CD4-positive, alpha-beta T cell treated with Interferon gamma for 1 hour (primary cell): ENCODE data around the gene CDK9.
A peak's percentile ranks its signal among the peaks of the same experiment; 100 is the strongest.
"Not testable (repeated sequence)": the region's sequence is repeated elsewhere in the genome, so short reads cannot be mapped to it uniquely, and the experiment has no call there.

Source experiments
- DNase-seq: peaks from one replicate; pipeline ENCODE4 v3.0.0-alpha.2; 2020

CDK9 gene

DNA sequence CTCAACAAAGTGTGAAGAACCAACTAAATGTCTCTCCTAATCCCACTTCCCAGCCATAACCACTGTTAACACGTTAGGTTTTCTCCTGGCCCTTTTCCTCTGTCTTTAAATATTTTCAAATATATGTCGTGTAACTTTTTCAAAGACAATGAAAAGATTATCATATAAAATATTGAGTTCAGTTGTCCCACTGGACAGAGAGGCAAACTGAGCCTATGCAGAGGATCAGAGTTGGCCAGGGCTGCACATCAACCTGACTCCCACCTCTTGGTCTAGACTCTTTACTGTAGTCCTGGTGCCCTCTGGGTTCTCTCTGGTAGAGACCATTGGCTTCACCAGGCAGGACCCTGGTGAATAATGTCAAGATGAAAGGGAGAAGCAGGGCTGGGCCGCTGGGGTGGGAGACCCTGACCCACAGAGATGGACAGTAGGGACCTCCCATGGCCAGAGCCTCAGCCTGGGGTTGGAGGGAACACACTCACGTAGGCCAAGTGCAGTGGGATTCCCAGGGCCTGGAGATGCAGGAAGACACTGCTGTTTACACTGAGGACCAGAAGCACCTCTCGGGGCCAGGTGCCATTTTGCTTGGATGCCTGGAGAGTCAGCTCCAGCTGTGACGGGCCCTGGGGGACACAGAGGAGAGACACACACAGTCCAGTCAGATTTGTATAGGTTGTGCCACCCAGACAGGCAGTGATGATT, 43.5 kb downstream of the CDK9 start:
- DNase-seq, result no peak

DNA sequence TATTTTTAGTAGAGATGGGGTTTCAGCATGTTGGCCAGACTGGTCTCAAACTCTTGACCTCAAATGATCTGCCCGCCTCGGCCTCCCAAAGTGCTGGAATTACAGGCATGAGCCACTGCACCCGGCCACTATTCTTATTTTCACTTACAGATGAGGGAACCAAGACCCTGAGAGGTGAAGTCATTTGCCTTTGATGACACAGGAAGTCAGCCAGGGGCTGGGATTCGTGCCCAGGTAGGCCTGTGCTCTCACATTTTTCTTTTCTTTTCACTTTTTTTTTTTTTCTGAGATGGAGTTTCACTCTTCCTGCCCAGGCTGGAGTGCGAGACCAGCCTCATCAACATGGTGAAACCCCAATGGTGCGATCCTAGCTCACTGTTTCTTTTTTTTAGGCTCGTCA, 46.4 kb downstream of the CDK9 start:
- no peak for DNase-seq

DNA sequence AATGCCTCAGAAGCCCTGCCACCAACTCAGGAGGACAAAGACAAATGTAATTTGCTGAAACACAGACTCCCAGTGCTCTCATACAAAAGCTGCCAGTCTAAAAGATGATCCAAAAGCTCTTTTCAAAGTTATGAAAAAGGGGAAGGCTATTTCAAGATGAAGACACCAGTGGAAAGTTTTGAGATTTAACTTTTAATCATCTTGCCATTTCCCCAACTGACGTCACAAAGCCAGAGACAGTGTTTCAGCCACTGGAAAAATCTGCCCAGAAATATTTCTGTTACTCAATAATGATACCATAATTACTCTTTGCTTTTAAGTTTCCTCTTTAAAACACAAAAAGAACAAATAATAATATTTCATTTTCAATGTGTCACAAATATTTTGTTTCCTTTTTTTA, 47.7 kb downstream of the CDK9 start:
- no peak for DNase-seq

DNA sequence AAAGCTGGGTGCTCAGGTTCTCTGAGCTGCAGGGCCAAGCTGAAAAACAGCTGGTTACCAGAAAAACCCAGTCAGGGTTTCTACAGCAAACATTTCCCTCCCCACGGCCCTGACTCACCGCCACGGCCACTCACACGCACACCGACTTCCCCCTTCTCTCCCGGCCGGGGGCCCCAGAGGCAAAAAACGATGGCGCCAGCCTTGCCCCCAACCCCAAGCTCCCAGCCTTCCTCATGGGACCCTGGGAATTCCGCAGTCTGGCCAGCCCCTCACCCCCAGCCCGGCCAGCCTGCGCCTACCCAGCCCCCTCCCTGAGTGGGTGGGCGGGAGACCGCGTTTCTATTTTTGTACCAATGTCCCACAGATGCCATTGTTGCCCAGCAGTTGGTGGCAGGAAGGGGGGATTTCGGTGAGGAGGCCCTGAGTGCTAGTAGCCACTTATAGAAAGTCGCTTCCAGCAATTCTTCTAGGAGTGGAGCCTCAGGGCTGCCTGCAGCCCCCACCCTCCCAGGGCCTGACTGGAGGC, 50.2 kb downstream of the CDK9 start:
- peak; percentile 64 for DNase-seq

DNA sequence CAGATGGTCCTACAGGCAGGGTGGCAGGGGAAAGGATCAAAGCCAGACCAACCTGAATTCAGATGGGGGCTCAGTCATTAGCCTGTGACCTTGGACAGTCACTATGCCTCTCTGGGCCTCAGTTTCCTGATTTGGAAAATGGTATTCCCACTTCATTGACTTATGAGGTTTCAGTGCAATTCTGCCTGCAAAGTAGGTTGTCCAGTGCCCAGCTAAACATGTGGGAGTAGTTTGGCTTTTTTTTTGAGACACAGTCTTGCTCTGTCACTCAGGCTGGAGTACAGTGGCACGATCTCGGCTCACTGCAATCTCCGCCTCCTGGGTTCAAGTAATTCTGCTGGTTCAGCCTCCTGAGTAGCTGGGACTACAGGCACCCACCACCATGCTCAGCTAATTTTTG, 50.7 kb downstream of the CDK9 start:
- not testable (repeated sequence) for DNase-seq

DNA sequence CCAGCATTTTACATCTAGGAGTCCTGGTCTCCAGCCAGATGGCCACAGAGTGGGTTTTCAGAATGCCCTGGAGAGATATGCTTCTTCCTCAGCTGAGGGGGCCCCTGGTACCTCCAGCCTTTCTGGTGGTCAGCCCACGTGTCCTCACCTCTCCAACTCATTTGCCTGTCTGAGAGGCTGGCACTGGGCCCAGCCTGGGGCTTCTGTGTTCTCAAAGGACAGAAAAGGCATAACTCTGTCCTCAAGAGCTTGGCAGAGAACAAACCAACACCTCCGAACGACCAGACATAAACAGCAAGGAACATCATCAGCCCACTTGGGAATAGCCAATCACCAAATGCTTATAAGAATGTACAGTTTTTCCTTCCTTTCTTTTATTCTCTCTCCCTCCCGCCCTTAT, 51.5 kb downstream of the CDK9 start:
- DNase-seq, result no peak

DNA sequence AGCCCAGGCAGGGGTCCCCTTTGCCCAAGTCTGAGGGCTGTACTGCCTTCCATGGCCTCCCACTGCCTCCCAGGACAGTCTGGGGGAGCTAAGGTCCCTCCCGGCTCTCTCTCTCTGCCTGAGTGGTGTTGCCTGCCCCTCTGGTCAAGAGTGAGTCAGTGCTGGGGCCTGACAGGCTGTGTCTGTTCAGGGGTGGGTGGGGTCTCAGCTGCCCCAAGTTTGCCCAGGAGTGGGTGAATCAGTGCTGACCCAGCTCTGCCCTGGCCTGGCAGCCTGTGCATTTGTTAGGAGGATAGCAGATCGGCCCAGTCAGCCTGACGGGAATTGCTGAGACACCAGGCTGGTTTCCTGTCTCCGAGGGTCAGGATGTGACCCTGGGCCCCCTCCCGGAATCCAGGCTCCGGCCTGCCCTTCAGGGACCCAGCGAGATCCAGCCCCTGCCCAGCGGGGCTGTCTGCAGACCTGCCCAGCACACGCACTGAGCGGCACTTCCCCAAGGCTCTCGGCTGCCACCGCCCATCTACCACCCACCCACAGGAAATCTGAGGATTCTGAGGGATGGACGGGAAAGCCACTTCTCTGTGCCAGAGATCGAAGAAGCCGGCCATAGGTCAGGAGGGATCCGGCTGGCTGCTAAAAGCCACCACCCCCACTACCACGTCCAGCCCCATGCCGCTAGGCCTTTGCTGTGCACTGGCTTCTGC, 52.7 kb downstream of the CDK9 start:
- peak; percentile 59 for DNase-seq
